GM18505 (cell line): ENCODE data around the gene ARMH4.

Experiments used
- ATAC-seq: cut with Tn5 transposase; IDR thresholded peaks from one replicate; pipeline ENCODE4 v1.9.1; 2021; ENCODE audit not compliant: unreplicated experiment
- POLR2A ChIP-seq: IDR thresholded peaks from 4 replicates; pipeline ENCODE4 v1.6.1; 2011; ENCODE audit warnings: borderline replicate concordance; ENCODE audit not compliant: insufficient read depth, insufficient read length; ENCODE audit errors: extremely low read depth

ARMH4 gene, protein sequence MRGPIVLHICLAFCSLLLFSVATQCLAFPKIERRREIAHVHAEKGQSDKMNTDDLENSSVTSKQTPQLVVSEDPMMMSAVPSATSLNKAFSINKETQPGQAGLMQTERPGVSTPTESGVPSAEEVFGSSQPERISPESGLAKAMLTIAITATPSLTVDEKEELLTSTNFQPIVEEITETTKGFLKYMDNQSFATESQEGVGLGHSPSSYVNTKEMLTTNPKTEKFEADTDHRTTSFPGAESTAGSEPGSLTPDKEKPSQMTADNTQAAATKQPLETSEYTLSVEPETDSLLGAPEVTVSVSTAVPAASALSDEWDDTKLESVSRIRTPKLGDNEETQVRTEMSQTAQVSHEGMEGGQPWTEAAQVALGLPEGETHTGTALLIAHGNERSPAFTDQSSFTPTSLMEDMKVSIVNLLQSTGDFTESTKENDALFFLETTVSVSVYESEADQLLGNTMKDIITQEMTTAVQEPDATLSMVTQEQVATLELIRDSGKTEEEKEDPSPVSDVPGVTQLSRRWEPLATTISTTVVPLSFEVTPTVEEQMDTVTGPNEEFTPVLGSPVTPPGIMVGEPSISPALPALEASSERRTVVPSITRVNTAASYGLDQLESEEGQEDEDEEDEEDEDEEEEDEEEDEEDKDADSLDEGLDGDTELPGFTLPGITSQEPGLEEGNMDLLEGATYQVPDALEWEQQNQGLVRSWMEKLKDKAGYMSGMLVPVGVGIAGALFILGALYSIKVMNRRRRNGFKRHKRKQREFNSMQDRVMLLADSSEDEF

DNA sequence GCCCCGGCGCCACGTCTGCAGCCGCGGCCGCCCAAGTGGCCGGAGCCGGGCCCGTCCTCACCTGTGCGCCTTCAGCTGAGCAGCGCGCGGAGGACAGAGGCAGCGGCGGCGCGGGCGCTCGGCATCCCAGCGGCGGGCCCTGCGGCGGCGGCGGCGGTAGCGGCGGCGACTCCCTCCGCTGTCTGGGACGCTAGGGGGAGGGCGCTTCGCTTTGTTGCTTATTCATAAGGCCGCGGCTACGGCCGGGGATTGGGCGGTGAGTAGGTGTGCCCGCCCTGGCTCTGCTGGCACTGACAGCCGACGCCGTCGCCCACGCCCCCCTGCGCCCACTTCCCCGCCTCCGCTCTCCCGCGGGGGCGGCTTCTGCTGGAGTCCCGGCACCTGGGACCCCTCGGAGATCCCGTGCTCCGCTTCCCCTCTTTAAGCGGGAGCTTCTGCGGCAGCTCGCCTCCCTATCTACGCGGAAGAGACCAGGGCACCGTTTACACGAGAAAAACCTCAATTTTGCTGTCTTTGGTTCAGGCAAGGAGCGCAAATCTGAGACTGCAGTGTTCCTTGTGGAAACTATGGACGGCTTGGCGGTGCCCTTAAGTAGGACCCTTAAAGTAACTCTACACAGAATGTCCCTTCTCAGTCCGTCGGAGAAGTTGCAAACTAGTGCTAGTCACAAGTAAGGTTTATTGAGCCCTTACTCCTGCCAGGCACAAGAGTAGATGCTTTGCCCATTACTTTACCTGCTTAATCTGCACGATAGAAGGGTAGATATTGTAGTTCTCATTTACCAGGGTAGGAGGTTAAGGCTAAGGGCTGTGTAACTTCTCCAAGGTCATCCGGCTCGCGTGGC lies at the start of gene ARMH4:
TSS of gene ARMH4 (minus strand) at position 200 of the 844 bp plus-strand sequence. CDS start 12,855 bp downstream, outside the sequence.
- TF ChIP-seq POLR2A: no peak
- peak; percentile 92 for ATAC-seq

DNA sequence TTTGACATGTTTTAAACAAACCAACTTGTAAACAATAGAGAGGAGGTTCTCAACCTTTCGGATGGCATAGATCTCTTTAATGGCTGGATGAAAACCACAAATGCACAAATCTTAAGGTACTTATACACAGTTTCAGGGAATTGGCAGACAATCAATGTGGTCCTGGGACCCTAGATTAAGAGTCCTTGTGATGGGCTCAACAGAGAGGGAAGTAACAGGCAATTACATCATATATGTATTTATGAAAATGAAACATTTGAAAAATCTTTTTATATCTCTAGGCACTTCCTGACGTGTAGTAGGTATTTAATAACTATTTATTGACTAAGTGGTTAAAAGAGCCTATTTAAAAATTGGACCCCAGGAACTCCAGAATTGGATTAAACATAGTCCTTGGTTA lies 48.8 kb upstream of the ARMH4 start:
- TF ChIP-seq POLR2A: no peak
- ATAC-seq: no peak

DNA sequence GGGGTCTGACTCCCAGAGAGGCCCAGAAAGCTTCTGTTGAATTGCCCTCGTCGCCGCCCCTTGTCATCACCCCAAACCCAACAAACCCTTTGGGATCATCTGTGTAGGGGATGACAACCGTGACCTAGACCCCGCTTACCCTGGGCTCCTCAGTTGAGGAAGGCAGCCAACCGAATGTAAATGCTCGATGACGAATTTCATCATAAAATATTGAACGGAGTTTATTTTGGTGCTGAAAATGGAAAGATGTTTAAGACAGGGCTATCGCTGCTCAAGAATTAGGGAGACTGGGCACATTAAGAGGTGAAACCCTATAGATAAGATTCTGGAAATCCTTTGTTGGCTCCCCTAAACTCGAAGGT lies 48.4 kb upstream of the ARMH4 start:
- TF ChIP-seq POLR2A: no peak
- peak; percentile 11 for ATAC-seq

DNA sequence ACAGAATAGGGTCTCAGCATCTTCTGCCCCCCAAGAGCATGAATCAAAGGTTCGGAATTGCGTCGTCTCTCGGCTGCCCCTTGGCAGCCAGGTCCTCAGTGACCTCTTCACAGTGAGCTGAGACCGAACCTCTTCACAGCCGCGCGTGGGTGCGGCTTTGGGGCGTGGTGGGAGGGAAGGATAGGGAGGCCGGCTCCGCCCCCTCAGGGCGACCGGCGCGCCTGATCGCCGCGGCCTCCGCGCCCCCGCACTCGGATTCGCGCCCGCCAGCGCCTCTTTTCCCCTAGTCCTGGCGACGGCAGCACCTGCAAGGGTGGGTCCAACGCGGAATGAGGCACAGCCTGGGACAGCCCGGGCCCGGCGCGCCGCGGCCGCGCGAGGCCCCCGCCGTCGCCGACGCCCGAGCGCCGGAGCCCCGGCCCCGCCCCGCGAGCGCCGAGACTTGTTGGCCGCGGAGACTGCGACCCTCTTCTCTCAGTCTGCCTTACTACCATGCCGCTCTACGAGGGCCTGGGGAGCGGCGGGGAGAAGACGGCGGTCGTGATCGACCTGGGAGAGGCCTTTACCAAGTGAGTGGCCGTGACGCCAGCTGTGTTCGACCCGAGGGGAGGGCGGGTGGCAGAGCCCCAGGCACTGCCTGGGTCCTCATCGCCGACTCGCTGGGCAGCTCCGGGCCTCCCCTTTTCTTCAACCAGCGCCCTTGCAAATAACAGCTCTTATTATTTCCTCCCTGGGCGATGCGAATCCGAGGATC lies 47.9 kb upstream of the ARMH4 start, which contains the start of gene ACTR10:
TSS of gene ACTR10 (plus strand) at position 424 of the 754 bp plus-strand sequence. CDS start at position 493, 69 bp downstream.
- peak; percentile 77 for TF ChIP-seq POLR2A

DNA sequence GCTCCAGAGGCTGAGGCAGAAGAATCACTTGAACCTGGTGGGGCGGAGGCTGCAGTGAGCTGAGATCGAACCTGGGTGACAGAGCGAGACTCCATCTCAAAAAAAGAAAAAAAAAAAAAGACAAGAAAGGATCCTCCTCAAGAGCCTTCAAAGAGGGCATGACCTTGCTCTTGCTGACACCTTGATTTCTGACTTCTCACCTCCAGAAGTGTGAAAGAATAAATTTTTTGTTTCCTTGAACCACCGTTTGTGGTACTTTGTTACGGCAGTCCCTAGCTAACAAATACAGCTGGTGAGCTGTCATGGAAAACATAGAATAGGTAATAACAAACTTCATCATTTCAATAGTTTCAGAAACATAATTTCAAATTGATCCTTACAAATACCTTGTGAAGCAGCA lies 46.1 kb upstream of the ARMH4 start:
- no peak for ATAC-seq

More for the DNA sequence above, 47.9 kb upstream of the ARMH4 start, which contains the start of gene ACTR10:
- peak; percentile 92 for ATAC-seq

DNA sequence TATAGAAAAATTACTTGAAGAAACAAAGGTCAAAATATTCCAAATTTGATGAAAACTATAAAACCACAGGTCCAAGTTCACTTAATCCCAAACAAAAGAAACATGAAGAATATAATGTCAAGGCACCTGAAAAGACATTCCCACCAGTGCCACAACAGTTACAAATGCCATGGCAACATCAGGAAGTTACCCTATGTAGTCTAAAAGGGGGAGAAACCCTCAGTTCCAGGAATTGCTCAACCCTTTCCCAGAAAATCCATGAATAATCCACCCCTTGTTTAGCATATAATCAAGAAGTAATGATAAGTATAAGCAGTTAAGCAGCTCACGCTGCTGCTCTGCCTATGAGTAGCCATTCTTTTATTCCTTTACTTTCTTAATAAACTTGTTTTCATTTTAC lies 44.2 kb upstream of the ARMH4 start:
- ATAC-seq: no peak
- no peak for TF ChIP-seq POLR2A

More for the DNA sequence above, 46.1 kb upstream of the ARMH4 start:
- TF ChIP-seq POLR2A: no peak

DNA sequence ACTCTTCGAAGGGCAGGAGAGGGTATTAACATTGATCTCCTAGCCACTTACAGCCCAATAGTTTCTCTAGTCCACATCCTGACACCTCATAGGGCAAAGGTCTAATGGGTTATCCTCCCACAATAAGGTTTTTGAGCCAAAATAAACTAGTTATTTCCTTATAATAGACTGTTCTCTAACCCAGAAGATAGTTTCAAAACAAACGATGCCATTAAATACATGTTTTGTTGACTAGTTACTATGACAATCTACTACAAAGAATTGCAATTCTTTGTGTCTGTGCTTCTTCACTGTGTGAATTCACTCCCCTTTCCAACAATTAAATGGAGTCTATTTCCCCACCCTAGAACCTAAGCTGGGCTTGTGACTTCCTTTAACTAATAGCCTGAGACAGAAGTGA lies 41.5 kb upstream of the ARMH4 start:
- no peak for ATAC-seq
- no peak for TF ChIP-seq POLR2A

DNA sequence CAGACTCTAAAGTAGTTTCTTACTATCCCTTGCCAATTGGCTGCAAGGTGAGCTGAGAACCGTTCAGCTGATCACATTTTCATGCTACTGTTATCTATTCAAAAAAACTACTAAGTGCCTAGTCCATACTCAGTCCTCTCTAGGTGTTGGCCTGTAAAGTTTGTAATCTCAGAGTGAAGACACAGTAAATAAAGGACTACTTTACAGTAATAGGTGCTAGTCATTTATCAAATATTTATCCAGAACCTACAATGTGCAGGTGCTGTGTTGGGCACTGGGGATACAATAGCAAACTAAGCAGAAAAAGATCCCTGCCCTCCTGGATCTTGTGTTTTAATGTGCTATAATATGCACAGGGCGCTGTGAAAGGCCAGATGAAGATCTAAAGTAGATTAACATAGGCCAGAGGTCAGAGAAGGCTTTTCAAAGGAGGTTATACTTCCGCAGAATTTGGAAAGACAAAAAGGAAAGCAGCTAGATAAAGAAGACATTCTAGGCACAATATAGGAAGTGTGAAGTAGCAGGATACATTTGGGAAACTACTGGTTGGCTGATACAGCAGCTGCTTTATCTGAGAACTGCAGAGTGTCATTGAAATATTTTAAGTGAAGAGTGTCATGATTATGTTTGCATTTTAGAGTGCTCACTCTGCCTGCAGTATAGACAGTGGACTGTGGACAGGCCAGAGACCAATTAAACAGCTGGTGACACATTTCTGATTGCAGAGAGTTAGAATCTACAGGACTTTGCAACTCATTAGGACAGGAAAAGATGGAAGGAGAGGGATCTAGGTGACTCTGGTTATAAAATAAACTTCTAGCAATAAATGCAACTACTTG lies 40.0 kb upstream of the ARMH4 start:
- TF ChIP-seq POLR2A: no peak
- ATAC-seq: no peak

DNA sequence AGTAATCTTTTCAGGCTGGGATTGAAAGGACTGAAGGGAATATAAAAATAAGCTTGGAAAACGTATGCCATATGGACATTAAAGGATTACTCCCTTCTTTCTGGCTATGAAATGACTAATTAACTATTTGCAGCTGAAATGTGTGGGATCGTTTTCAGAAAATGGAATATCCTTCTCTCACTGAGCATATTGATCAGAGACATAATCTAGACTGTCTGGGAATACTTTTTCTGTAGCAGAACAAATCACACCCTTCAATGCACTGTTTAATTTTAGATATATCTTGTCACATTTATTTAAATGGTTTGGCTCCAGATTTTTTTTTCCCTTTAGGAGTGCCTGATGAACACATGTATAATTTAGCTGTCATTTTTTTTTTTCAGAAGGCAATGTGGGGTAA lies 37.2 kb upstream of the ARMH4 start:
- no peak for ATAC-seq

DNA sequence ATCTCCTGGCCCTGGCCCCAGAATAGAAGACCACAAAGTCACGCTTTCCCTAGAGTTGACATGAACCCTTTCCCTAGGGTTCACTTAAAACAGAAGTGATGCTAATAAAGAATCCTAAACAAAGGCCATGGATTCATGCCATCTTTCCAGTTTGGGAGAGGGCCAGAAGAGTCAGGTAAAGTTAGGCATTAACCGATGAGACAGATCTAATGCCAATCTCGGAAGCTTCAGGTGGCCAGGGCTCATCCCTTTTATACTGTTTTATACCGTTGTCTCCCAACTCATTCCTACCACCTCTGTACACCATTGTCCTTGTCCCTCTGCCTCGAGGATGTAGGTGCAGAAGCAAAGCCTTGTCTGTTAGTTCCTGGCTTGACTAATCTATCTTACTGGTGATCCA lies 25.1 kb upstream of the ARMH4 start:
- no peak for TF ChIP-seq POLR2A
- ATAC-seq: no peak

More for the DNA sequence above, 37.2 kb upstream of the ARMH4 start:
- no peak for TF ChIP-seq POLR2A

DNA sequence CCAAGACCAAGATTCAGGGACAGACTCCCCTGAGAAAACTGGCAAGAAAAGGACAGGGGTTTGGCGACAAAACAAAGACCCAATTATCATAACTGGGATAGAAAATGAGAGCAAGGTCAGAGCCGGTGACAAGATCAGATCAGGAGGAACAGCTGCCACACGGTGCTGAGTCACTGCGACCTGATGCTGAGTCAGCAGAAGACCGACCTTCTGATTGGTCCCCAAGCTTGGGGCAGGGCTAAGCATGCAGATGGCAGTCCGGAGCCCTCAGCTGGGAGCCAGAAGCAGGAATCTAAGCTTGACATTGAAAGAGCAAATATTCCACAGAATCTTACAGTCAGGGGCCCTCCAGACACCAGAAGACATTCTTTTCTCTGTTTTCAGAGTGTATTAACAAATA lies 19.1 kb upstream of the ARMH4 start:
- TF ChIP-seq POLR2A: no peak
- peak; percentile 80 for ATAC-seq
